K562 (cell line): ENCODE data around the gene PIN1. TPM values are rescaled to one million over a fixed set of nuclear protein-coding genes. Genes with fewer than 3 reads are reported as not detected.

Source experiments
- ATF7 ChIP-seq: fragments of 450-650 bp; IDR thresholded peaks from 2 replicates; pipeline ENCODE4 v1.7.1; 2014; ENCODE audit warnings: mild to moderate bottlenecking, moderate library complexity
- CSDE1 ChIP-seq, 2 experiments: fragments of 450-650 bp; IDR thresholded peaks; 2 replicates each; pipeline ENCODE4 v1.6.1; 2016; ENCODE audit warnings: mild to moderate bottlenecking in 1 of 2
- CXXC5 ChIP-seq: fragments of 250-450 bp; sonication (Bioruptor Pico); IDR thresholded peaks from 2 replicates; pipeline ENCODE4 v1.8.0; 2022; ENCODE audit warnings: inconsistent platforms, mild to moderate bottlenecking, moderate library complexity
- E2F1 ChIP-seq: sonication (generic); formaldehyde crosslinking; IDR thresholded peaks from 2 replicates; pipeline ENCODE4 v1.8.1; 2023; ENCODE audit warnings: mild to moderate bottlenecking, missing genetic modification reagents, moderate library complexity
- E2F8 ChIP-seq: fragments of 450-650 bp; IDR thresholded peaks from 2 replicates; pipeline ENCODE4 v1.7.1; 2018; ENCODE audit warnings: mild to moderate bottlenecking, low read depth; ENCODE audit not compliant: partially characterized antibody
- FOXA3 ChIP-seq, 2 experiments: fragments of 450-650 bp in 1 of 2; sonication (generic) in 1 of 2; formaldehyde crosslinking; IDR thresholded peaks in 1 of 2; conservative IDR thresholded peaks in 1 of 2; 2 replicates each; pipeline versions ENCODE4 v1.4.0 to v1.8.0; 2020 to 2022; ENCODE audit warnings: mild to moderate bottlenecking in 2 of 2, missing genetic modification reagents in 1 of 2
- HDAC2 ChIP-seq: fragments of 450-650 bp; IDR thresholded peaks from 2 replicates; pipeline ENCODE4 v1.6.1; 2016; ENCODE audit warnings: mild to moderate bottlenecking
- ILF3 ChIP-seq: fragments of 450-650 bp; IDR thresholded peaks from 2 replicates; pipeline ENCODE4 v1.6.1; 2018; ENCODE audit warnings: antibody characterized with exemption, mild to moderate bottlenecking, moderate library complexity, borderline replicate concordance
- IRF2 ChIP-seq: sonication (generic); formaldehyde crosslinking; IDR thresholded peaks from 2 replicates; pipeline ENCODE4 v1.8.1; 2022; ENCODE audit warnings: mild to moderate bottlenecking, missing genetic modification reagents
- KDM4B ChIP-seq, 2 experiments: fragments of 450-650 bp in 1 of 2; sonication (generic) in 1 of 2; IDR thresholded peaks; 2 replicates each; pipeline ENCODE4 v1.6.1; 2016 to 2017; ENCODE audit warnings: borderline replicate concordance in 2 of 2, antibody characterized with exemption in 1 of 2, low read depth in 1 of 2, mild to moderate bottlenecking in 1 of 2
- MTA1 ChIP-seq: fragments of 450-650 bp; IDR thresholded peaks from 2 replicates; pipeline ENCODE4 v1.6.1; 2017; ENCODE audit warnings: borderline replicate concordance
- MXI1 ChIP-seq: IDR thresholded peaks from 2 replicates; pipeline ENCODE4 v1.6.1; 2011; ENCODE audit warnings: low read depth, mild to moderate bottlenecking, improper control_type of control experiment, low read length
- PHF20 ChIP-seq: fragments of 450-650 bp; IDR thresholded peaks from 2 replicates; pipeline ENCODE4 v1.6.1; 2018; ENCODE audit not compliant: partially characterized antibody
- RBBP5 ChIP-seq: fragments of 200-600 bp; sonication (generic); IDR thresholded peaks from 2 replicates; pipeline ENCODE4 v1.6.1; 2012; ENCODE audit warnings: borderline replicate concordance, mild to moderate bottlenecking, low read length, control low read depth, inconsistent platforms; ENCODE audit not compliant: insufficient read depth, poor library complexity, severe bottlenecking
- RCOR1 ChIP-seq, 2 experiments: IDR thresholded peaks; 2 replicates each; pipeline ENCODE4 v1.6.1; 2012; ENCODE audit warnings: low read depth in 2 of 2, low read length in 2 of 2, borderline replicate concordance in 1 of 2, improper control_type of control experiment in 1 of 2
- SMARCC2 ChIP-seq: fragments of 450-650 bp; IDR thresholded peaks from 2 replicates; pipeline ENCODE4 v1.6.1; 2017; ENCODE audit warnings: antibody characterized with exemption, moderate library complexity, mild to moderate bottlenecking, low read depth
- SRSF1 ChIP-seq: fragments of 200-400 bp; formaldehyde crosslinking; IDR thresholded peaks from 2 replicates; pipeline ENCODE4 v1.6.1; 2017; ENCODE audit warnings: mild to moderate bottlenecking, low read depth, low read length, moderate library complexity
- SUPT5H ChIP-seq: fragments of 450-650 bp; IDR thresholded peaks from 2 replicates; pipeline ENCODE4 v1.6.1; 2016
- TCF3 ChIP-seq: sonication (generic); formaldehyde crosslinking; IDR thresholded peaks from 2 replicates; pipeline ENCODE4 v1.4.0; 2020; ENCODE audit warnings: mild to moderate bottlenecking, missing genetic modification reagents
- TEAD1 ChIP-seq, 2 experiments: fragments of 450-650 bp in 1 of 2; sonication (generic) in 1 of 2; formaldehyde crosslinking; IDR thresholded peaks; 2 replicates each; pipeline versions ENCODE4 v1.4.0 to v1.8.0; 2020 to 2022; ENCODE audit warnings: mild to moderate bottlenecking in 2 of 2, missing genetic modification reagents in 1 of 2
- TRIM25 ChIP-seq: fragments of 450-650 bp; IDR thresholded peaks from 2 replicates; pipeline ENCODE4 v1.7.0; 2016; ENCODE audit warnings: borderline replicate concordance
- ZNF79 ChIP-seq: fragments of 250-450 bp; sonication (Bioruptor Pico); IDR thresholded peaks from 2 replicates; pipeline ENCODE4 v1.4.0; 2020; ENCODE audit warnings: low read depth, mild to moderate bottlenecking, moderate library complexity
- polyA plus RNA-seq, 8 experiments: library from polyadenylated mRNA; depleted of rRNA in 4 of 8; stranded (reverse) in 5 of 8; unstranded in 3 of 8; fragments of >200 nt; fragmentation: Nextera tagmentation in 2 of 8; fragmentation: Illumina TruSeq in 1 of 8; extraction: Ambion mirVana in 2 of 8; extraction: Trizol in 1 of 8; gene quantifications; 2 replicates each; pipeline versions ENCODE4 v1.2.1 to v1.2.3, GENCODE V29; 2011 to 2014; ENCODE audit warnings: inconsistent platforms in 1 of 8, missing spikeins in 1 of 8
- total RNA-seq, 7 experiments: library from RNA; depleted of rRNA in 6 of 7; stranded (reverse); fragments of >200 nt in 6 of 7; fragmentation: Illumina TruSeq in 2 of 7; extraction: Trizol in 2 of 7; gene quantifications; 2 replicates each; pipeline versions ENCODE4 v1.2.1 to v1.2.3, GENCODE V29; 2011 to 2021; ENCODE audit warnings: low replicate concordance in 1 of 7

Gene PIN1
- total and polyA plus RNA-seq, 9 of the 15 experiments (the other 6 are each of a cell fraction or from before 2014, with no cell fraction given): 1.6 to 178 (median 42.5) TPM

GRCh38 chr19:9834726-9835506 lies at the start of gene PIN1 (continued):
- TF ChIP-seq TRIM25 (no peak), TEAD1 (CRISPR knock-in tag; IDR thresholded peaks at IDR 0.05) (peak; percentile 18 to 78; a peak in 1 of 4 replicates), IRF2 (no peak), E2F8 (peak; percentile 75), MXI1 (peak; percentile 100), SRSF1 (no peak), PHF20 (peak; percentile 63), CXXC5 (CRISPR knock-in tag) (peak; percentile 96), RBBP5 (peak; percentile 90), HDAC2 (peak; percentile 98), ATF7 (peak; percentile 66), SUPT5H (peak; percentile 59), CSDE1 (IDR thresholded peaks at IDR 0.05) (peak in 1 of 2 experiments; percentile 100; a peak in 2 of 4 replicates), SMARCC2 (no peak), RCOR1 (IDR thresholded peaks at IDR 0.05; ENCODE audit: borderline replicate concordance in 1 of 2, low read depth in 2 of 2, low read length in 2 of 2) (peak in 1 of 2 experiments; percentile 99; a peak in 3 of 4 replicates), KDM4B (IDR thresholded peaks at IDR 0.05; ENCODE audit: borderline replicate concordance in 2 of 2, low read depth in 1 of 2) (no peak), E2F1 (0 out of 2 replicates have a peak, but pooled peaks have one; percentile 57), MTA1 (peak; percentile 54; the same call in 1 of the 2 replicates), ILF3 (peak; percentile 19; the same call in 1 of the 2 replicates), ZNF79 (CRISPR knock-in tag) (no peak), FOXA3 (CRISPR knock-in tag; conservative IDR thresholded peaks at IDR 0.05 in 1 of 2, IDR thresholded peaks at IDR 0.05 in 1 of 2) (peak in 1 of 2 experiments; percentile 64; a peak in 1 of 4 replicates), TCF3 (CRISPR knock-in tag) (no peak)
